HEK293 (cell line): ENCODE results near the gene ENOX2.

ENCODE experiments used
- CTCF ChIA-PET: fragments of 350-600 bp; formaldehyde crosslinking; extraction: SDS; loops from one replicate; lab custom pipeline; 2021; ENCODE audit warnings: antibody characterized with exemption; lab: Yijun Ruan, JAX
- POLR2A ChIA-PET: fragments of 300-600 bp; formaldehyde crosslinking; extraction: SDS; loops from one replicate; lab custom pipeline; 2020; ENCODE audit warnings: antibody characterized with exemption, inconsistent platforms; lab: Yijun Ruan, JAX
- H3K27ac ChIP-seq: fragments of 200-500 bp; sonication (Bioruptor generic); 2 replicates; pipeline ENCODE4 v1.5.1; 2014; ENCODE audit warnings: low read depth, low read length, control low read depth, inconsistent platforms; ENCODE audit errors: extremely low read depth
- H3K36me3 ChIP-seq, 2 experiments: fragments of 200-500 bp in 1 of 2; sonication (Bioruptor generic) in 1 of 2; 1 replicate in 1 of 2; 2 replicates in 1 of 2; pipeline ENCODE4 v1.5.1; 2014 to 2017; ENCODE audit warnings: inconsistent platforms in 2 of 2, low read length in 2 of 2; ENCODE audit not compliant: control insufficient read depth in 2 of 2, insufficient read depth in 1 of 2
- H3K4me1 ChIP-seq: fragments of 200-500 bp; sonication (Bioruptor generic); 2 replicates; pipeline ENCODE4 v1.5.1; 2014; ENCODE audit warnings: mild to moderate bottlenecking, low read length, inconsistent platforms; ENCODE audit not compliant: control insufficient read depth, insufficient read depth
- H3K4me3 ChIP-seq: 2 replicates; pipeline ENCODE4 v1.5.1; 2011; ENCODE audit warnings: low read depth, mild to moderate bottlenecking, control low read depth, low read length, moderate library complexity
- H3K9me3 ChIP-seq: fragments of 200-500 bp; sonication (Bioruptor generic); 2 replicates; pipeline ENCODE4 v1.5.1; 2014; ENCODE audit warnings: low read depth, low read length, inconsistent platforms; ENCODE audit not compliant: control insufficient read depth, insufficient read depth
- FEZF1 ChIP-seq: fragments of 450-650 bp; formaldehyde crosslinking; IDR thresholded peaks from 2 replicates; pipeline ENCODE4 v1.5.1; 2016; ENCODE audit warnings: missing biosample characterization, missing genetic modification characterization
- GLI4 ChIP-seq: fragments of 450-650 bp; formaldehyde crosslinking; IDR thresholded peaks from 2 replicates; pipeline ENCODE4 v1.5.1; 2016; ENCODE audit warnings: missing biosample characterization, missing genetic modification characterization
- KLF8 ChIP-seq: fragments of 450-650 bp; formaldehyde crosslinking; IDR thresholded peaks from 2 replicates; pipeline ENCODE4 v1.5.1; 2016; ENCODE audit warnings: missing biosample characterization, missing genetic modification characterization
- PRDM6 ChIP-seq: fragments of 450-650 bp; formaldehyde crosslinking; IDR thresholded peaks from 2 replicates; pipeline ENCODE4 v1.5.1; 2017; ENCODE audit warnings: missing biosample characterization, missing genetic modification characterization
- SP2 ChIP-seq: fragments of 450-650 bp; formaldehyde crosslinking; IDR thresholded peaks from 2 replicates; pipeline ENCODE4 v1.5.1; 2016; ENCODE audit warnings: missing biosample characterization, missing genetic modification characterization
- TCF7L2 ChIP-seq: IDR thresholded peaks from 2 replicates; pipeline ENCODE4 v1.6.1; 2011; ENCODE audit warnings: low read depth, mild to moderate bottlenecking, inconsistent platforms, low read length, moderate library complexity, borderline replicate concordance
- TRIM28 ChIP-seq: IDR thresholded peaks from 2 replicates; pipeline ENCODE4 v1.6.1; 2011; ENCODE audit warnings: low read length, control low read depth, borderline replicate concordance
- YY1 ChIP-seq: fragments of 450-650 bp; formaldehyde crosslinking; IDR thresholded peaks from 2 replicates; pipeline ENCODE4 v1.5.1; 2018; ENCODE audit warnings: missing biosample characterization, missing genetic modification characterization
- ZBTB10 ChIP-seq: fragments of 450-650 bp; formaldehyde crosslinking; IDR thresholded peaks from 2 replicates; pipeline ENCODE4 v1.5.1; 2016; ENCODE audit warnings: missing biosample characterization, missing genetic modification characterization
- ZFP69B ChIP-seq: fragments of 450-650 bp; formaldehyde crosslinking; IDR thresholded peaks from 2 replicates; pipeline ENCODE4 v1.5.1; 2016; ENCODE audit warnings: missing biosample characterization, missing genetic modification characterization
- ZNF138 ChIP-seq: fragments of 450-650 bp; formaldehyde crosslinking; IDR thresholded peaks from 2 replicates; pipeline ENCODE4 v1.5.1; 2016; ENCODE audit warnings: missing biosample characterization, missing genetic modification characterization, borderline replicate concordance
- ZNF37A ChIP-seq: fragments of 450-650 bp; IDR thresholded peaks from 2 replicates; pipeline ENCODE4 v1.5.1; 2018; ENCODE audit warnings: missing biosample characterization, missing genetic modification characterization
- ZNF404 ChIP-seq: fragments of 450-650 bp; formaldehyde crosslinking; IDR thresholded peaks from 2 replicates; pipeline ENCODE4 v1.5.1; 2017; ENCODE audit warnings: missing biosample characterization, missing genetic modification characterization
- ZNF704 ChIP-seq: fragments of 450-650 bp; formaldehyde crosslinking; IDR thresholded peaks from 2 replicates; pipeline ENCODE4 v1.5.1; 2016; ENCODE audit warnings: missing biosample characterization, missing genetic modification characterization
- ZSCAN23 ChIP-seq: fragments of 450-650 bp; formaldehyde crosslinking; IDR thresholded peaks from 2 replicates; pipeline ENCODE4 v1.5.1; 2016; ENCODE audit warnings: missing biosample characterization, missing genetic modification characterization
- ZSCAN5A ChIP-seq: fragments of 450-650 bp; formaldehyde crosslinking; IDR thresholded peaks from 2 replicates; pipeline ENCODE4 v1.5.1; 2016; ENCODE audit warnings: missing biosample characterization, missing genetic modification characterization
- TF ChIP-seq, protein P1 (sequence below): fragments of 450-650 bp; formaldehyde crosslinking; IDR thresholded peaks from 2 replicates; pipeline ENCODE4 v1.5.1; 2016; ENCODE audit warnings: missing biosample characterization, missing genetic modification characterization, low read depth
- TF ChIP-seq, protein P2 (sequence below): fragments of 450-650 bp; formaldehyde crosslinking; IDR thresholded peaks from 2 replicates; pipeline ENCODE4 v1.5.1; 2017; ENCODE audit warnings: missing biosample characterization, missing genetic modification characterization
- TF ChIP-seq, protein P3 (sequence below): fragments of 450-650 bp; formaldehyde crosslinking; IDR thresholded peaks from 2 replicates; pipeline ENCODE4 v1.5.1; 2016; ENCODE audit warnings: missing biosample characterization, missing genetic modification characterization
- TF ChIP-seq, protein P4 (sequence below): fragments of 450-650 bp; formaldehyde crosslinking; IDR thresholded peaks from 2 replicates; pipeline ENCODE4 v1.5.1; 2016; ENCODE audit warnings: missing biosample characterization, missing genetic modification characterization

Gene ENOX2

GRCh38 chrX:130606425-130606824 lies 296.6 kb downstream of the ENOX2 start (continued):
- no peak for TF ChIP-seq ZBTB10
- TF ChIP-seq ZSCAN23 (tag by site-specific recombination) = no peak
- TF ChIP-seq, protein P1, sequence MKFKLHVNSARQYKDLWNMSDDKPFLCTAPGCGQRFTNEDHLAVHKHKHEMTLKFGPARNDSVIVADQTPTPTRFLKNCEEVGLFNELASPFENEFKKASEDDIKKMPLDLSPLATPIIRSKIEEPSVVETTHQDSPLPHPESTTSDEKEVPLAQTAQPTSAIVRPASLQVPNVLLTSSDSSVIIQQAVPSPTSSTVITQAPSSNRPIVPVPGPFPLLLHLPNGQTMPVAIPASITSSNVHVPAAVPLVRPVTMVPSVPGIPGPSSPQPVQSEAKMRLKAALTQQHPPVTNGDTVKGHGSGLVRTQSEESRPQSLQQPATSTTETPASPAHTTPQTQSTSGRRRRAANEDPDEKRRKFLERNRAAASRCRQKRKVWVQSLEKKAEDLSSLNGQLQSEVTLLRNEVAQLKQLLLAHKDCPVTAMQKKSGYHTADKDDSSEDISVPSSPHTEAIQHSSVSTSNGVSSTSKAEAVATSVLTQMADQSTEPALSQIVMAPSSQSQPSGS (tag by site-specific recombination) = no peak
- TF ChIP-seq ZNF37A (tag by site-specific recombination) = no peak
- no peak for TF ChIP-seq ZNF704 (tag by site-specific recombination)
- TF ChIP-seq ZFP69B (tag by site-specific recombination) = no peak

- no peaks in the 10 kb centered on the region for H3K36me3 ChIP-seq
- CTCF ChIA-PET = no interaction called here
- no peaks in the 10 kb centered on the region for H3K9me3 ChIP-seq
- H3K4me3 ChIP-seq = no peak overlapping the region
- no peaks in the 10 kb centered on the region for H3K4me1 ChIP-seq
- TF ChIP-seq, protein P2, sequence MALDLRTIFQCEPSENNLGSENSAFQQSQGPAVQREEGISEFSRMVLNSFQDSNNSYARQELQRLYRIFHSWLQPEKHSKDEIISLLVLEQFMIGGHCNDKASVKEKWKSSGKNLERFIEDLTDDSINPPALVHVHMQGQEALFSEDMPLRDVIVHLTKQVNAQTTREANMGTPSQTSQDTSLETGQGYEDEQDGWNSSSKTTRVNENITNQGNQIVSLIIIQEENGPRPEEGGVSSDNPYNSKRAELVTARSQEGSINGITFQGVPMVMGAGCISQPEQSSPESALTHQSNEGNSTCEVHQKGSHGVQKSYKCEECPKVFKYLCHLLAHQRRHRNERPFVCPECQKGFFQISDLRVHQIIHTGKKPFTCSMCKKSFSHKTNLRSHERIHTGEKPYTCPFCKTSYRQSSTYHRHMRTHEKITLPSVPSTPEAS (tag by site-specific recombination) = peak; percentile 80
- TF ChIP-seq KLF8 (tag by site-specific recombination) = no peak
- TF ChIP-seq, protein P3, sequence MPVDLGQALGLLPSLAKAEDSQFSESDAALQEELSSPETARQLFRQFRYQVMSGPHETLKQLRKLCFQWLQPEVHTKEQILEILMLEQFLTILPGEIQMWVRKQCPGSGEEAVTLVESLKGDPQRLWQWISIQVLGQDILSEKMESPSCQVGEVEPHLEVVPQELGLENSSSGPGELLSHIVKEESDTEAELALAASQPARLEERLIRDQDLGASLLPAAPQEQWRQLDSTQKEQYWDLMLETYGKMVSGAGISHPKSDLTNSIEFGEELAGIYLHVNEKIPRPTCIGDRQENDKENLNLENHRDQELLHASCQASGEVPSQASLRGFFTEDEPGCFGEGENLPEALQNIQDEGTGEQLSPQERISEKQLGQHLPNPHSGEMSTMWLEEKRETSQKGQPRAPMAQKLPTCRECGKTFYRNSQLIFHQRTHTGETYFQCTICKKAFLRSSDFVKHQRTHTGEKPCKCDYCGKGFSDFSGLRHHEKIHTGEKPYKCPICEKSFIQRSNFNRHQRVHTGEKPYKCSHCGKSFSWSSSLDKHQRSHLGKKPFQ (tag by site-specific recombination) = no peak
- TF ChIP-seq YY1 (tag by site-specific recombination) = no peak
- TF ChIP-seq, all 188 proteins: peak for 1
- POLR2A ChIA-PET = no interaction called here
- no peak overlapping the region for H3K27ac ChIP-seq
Measured at GRCh38 chrX:130604882-130605281, 298.1 kb downstream of the ENOX2 start.

GRCh38 chrX:130594453-130594916 lies 308.5 kb downstream of the ENOX2 start:
- no peaks in the 10 kb centered on the region for H3K36me3 ChIP-seq
- H3K4me3 ChIP-seq = no peak overlapping the region
- no peaks in the 10 kb centered on the region for H3K4me1 ChIP-seq
- POLR2A ChIA-PET = no interaction called here
- no peak overlapping the region for H3K27ac ChIP-seq
- H3K9me3 ChIP-seq = no peaks in the 10 kb centered on the region
- CTCF ChIA-PET = no interaction called here
- TF ChIP-seq ZSCAN5A (tag by site-specific recombination) (no peak), GLI4 (tag by site-specific recombination) (no peak), ZNF138 (no peak), PRDM6 (peak; percentile 51; the same call in 1 of the 2 replicates), TCF7L2 (no peak), ZNF404 (tag by site-specific recombination) (no peak), TRIM28 (no peak), SP2 (no peak), FEZF1 (tag by site-specific recombination) (peak; percentile 32; the same call in 1 of the 2 replicates)
- TF ChIP-seq, protein P4, sequence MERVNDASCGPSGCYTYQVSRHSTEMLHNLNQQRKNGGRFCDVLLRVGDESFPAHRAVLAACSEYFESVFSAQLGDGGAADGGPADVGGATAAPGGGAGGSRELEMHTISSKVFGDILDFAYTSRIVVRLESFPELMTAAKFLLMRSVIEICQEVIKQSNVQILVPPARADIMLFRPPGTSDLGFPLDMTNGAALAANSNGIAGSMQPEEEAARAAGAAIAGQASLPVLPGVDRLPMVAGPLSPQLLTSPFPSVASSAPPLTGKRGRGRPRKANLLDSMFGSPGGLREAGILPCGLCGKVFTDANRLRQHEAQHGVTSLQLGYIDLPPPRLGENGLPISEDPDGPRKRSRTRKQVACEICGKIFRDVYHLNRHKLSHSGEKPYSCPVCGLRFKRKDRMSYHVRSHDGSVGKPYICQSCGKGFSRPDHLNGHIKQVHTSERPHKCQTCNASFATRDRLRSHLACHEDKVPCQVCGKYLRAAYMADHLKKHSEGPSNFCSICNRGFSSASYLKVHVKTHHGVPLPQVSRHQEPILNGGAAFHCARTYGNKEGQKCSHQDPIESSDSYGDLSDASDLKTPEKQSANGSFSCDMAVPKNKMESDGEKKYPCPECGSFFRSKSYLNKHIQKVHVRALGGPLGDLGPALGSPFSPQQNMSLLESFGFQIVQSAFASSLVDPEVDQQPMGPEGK (tag by site-specific recombination) = 0 out of 2 replicates have a peak, but pooled peaks have one; percentile 24
